HG02884 (cell line): ENCODE results near the gene PHKB.
"Not testable (repeated sequence)": the region's sequence is repeated elsewhere in the genome, so short reads cannot be mapped to it uniquely, and the experiment has no call there.

Experiments
- ATAC-seq: cut with Tn5 transposase; IDR thresholded peaks from one replicate; pipeline ENCODE4 v1.9.1; 2021; ENCODE audit warnings: mild to moderate bottlenecking, moderate library complexity; ENCODE audit not compliant: unreplicated experiment

PHKB gene

DNA sequence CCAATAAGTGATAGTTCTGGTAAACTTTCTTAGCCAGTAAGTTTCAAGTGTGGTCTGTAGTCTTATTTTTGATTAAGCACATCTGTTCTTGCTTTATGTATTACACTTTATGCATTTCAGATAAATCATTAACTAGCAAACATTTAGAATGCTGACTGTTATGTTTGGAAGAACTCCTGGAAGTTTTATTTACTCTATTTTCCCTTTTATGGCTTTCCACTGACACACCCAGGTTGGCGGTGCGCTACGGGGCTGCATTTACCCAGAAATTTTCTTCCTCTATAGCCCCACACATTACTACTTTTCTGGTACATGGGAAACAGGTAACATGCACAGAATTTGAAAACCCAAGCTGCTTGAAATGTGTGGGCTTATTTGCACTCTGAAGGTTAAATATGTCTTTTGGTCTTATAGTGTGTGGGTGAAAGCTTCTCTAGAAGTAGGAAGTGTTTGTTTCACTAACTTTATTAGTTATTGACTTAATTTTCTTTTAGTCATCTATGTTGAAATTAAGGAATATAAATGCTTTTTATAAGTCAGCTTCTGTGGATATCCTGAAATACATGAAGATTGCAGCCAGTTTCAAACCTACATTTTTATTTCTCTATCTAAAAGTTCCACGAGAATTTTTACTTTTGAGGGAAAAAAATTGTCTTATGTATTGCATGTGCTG, 203.7 kb downstream of the PHKB start:
- ATAC-seq, result no peak

DNA sequence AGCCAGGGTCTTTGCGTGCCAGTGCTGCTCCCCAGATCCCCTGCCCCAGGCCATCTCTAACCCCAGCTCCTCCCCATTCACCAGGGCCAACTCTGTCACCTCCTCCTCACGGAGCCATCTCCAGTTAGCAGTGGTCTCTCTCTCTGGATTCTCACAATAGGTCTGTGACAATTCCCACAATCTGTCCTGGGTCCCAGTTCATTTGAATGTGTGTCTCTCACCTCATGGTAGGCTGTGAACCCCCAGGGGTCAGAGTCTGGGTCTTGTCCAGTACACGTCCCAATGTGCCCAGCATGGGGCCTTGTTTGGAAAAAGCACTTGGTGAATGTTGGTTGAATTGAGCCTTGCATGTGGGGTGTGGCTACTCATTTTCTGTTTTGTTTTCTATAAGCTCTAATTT, 205.3 kb downstream of the PHKB start:
- ATAC-seq, result no peak

DNA sequence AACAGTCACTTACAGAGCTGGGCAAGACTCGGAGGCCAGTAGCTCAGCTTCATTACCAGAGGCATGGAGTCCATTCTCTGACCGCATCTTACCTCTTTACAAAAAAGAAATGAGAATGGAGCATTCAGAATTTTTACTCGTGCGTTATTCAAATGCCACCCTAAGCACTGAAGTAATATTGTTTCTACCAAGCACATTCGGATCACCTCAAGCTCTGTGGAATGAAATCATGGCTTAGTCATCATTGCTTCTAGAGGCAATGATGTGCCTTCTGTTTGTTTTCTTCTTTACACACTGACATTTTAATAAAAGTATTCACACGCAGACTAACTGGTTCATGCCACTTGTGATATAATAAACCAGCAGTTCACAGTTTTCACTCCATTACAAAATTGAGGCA, 206.8 kb downstream of the PHKB start:
- ATAC-seq, result no peak

DNA sequence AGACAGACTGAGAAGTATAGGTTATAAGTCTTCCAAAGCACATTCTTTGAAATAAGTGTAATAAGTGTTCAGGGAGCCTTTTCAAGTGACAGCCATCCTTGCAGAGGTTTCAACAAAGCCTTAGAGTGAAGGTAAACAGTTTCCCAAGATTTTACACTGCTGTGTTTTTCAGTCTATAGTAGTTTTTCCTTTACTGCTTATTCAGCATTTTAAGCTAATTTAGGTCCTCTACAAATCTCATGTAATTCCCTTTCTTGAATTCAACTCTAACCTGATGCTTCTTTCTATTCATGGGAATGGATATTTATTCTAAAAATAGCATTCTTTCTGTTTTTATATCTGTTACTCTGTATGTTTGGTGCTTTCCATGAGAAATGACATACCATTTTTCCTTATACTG, 211.3 kb downstream of the PHKB start:
- no peak for ATAC-seq

DNA sequence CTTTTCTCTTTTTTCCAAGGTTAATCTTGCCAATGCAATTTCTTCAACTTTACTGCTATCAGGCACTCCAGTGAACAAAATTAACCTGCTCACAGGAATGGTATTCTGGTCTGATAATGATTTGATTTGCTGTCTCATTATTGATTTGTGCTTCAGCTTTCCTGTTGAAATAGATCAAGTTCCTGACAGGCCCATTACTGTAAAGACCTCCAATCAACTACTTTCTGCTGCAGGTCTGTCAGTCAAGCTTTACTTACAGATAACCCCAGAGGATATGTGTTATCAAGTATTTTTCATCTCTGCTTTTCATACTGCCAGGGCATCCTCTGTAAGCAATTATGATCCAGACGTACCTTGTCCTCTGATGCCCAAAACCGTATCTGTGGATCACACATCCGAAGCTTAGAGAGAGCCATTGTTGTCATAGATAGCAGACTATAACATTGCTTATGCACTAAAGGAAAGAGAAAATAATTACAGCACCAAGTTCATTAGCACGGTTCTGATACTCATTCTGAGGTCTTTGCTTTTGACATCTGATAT, 215.6 kb downstream of the PHKB start:
- no peak for ATAC-seq

DNA sequence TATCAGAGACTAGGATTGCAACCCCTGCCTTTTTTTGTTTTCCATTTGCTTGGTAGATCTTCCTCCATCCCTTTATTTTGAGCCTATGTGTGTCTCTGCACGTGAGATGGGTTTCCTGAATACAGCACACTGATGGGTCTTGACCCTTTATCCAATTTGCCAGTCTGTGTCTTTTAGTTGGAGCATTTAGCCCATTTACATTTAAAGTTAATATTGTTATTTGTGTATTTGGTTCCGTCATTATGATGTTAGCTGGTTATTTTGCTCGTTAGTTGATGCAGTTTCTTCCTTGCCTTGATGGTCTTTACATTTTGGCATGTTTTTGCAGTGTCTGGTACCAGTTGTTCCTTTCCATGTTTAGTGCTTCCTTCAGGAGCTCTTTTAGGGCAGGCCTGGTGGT, 220.4 kb downstream of the PHKB start:
- not testable (repeated sequence) for ATAC-seq

DNA sequence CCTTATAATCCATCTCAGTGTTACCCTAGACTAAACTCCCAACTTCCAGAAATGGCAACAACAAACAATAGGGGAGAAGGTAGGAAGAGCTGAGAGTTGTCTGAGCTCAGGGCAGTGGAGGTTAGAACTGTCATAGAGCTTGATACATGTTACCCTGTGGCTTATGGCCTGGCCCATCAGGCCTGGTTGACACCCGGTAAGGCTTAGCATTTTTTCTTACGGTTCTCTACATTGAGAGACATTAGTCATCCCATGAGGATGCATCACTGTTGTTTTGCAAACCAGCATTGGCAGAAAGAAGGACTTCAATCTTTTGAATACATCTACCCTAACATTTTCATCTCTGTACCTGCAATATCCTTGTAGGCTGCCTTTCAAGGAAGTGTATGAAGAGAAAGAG, 226.6 kb downstream of the PHKB start:
- no peak for ATAC-seq

DNA sequence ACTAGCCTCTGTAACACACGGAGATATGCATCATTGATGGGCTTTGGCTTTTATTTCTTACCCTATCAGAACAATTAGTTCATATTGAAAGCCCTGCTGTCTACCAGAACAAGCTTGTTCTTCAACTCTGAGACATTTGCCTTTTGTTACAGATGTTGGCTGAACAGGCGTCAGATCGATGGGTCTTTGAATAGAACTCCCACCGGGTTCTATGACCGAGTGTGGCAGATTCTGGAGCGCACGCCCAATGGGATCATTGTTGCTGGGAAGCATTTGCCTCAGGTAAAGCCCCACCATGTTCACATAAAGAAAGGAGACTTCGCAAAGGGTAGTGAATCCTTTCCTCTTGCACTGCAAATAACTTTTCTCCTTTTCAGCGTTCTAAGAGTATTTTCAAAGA, 232.1 kb downstream of the PHKB start:
- no peak for ATAC-seq

DNA sequence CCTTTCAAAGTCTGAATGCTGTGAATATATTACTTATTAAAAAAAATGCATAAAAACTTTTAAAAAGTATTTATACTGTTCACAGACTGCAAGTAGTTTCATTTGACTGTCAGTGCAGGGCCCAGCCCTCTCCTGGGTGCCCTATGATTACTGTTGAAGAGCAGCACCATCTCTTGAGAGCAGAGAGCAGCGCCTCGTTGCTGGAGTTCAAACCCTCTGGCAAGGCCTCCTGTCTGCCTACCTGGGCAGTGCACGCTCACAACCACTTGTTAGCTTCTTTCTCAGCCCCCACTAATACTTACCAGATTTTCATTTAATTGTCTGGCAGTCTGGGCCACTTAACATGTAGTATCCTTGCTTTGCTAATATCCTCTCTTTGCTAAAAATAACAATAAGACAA, 233.4 kb downstream of the PHKB start:
- no peak for ATAC-seq

DNA sequence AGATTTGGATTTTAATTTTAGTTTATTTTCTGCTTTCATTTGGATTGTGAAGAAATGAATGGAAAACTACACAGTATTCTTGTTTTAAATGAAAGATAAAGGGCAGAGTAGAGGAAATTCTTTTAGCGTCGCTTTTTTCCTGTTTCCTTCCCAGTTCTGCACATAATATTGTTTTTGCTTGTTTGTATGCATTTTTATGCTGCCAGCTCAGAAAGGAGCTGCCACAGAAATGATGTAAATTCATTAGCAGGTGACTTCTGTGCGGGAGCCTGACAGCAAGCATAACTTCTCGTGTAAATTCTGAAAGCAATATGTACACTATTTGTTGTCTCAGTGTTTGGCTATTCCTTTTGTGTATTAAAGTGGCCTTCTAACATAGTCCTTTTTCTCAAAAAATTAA, 234.6 kb downstream of the PHKB start:
- no peak for ATAC-seq

DNA sequence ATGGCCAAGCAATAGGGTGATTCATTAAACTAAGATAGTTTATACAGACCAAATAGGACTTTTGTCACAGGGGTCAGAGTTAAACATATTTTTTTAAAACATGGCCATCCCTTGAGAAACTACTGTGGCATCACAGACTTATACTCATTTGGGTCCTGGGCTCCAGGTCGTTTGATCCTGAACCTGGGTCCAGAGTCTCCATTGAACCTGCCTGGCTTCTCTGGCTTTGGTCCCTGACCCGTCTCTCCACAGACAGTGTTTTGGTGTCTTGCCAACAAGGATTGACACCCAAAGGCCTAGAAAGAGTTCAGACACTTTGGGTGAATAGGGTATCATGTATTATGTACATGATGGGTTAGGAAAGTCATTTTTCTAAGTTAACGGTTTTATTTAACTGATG, 236.7 kb downstream of the PHKB start:
- ATAC-seq, result no peak

DNA sequence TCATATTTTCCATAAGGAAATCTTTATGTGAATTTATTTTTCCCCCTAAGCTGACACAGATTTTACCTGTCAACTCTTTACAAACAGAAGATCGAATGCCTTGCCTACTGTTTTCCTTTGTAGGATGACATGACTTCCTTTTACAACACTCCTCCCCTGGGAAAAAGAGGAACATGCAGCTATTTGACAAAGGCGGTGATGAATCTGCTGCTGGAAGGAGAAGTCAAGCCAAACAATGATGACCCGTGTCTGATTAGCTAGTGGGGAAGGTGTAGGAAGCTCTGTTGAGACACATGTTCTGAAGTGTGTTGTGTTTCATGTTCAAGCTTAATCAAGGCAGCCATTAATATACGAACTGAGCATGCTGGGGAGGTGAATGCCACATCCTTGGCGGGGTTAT, 238.0 kb downstream of the PHKB start:
- ATAC-seq, result no peak

DNA sequence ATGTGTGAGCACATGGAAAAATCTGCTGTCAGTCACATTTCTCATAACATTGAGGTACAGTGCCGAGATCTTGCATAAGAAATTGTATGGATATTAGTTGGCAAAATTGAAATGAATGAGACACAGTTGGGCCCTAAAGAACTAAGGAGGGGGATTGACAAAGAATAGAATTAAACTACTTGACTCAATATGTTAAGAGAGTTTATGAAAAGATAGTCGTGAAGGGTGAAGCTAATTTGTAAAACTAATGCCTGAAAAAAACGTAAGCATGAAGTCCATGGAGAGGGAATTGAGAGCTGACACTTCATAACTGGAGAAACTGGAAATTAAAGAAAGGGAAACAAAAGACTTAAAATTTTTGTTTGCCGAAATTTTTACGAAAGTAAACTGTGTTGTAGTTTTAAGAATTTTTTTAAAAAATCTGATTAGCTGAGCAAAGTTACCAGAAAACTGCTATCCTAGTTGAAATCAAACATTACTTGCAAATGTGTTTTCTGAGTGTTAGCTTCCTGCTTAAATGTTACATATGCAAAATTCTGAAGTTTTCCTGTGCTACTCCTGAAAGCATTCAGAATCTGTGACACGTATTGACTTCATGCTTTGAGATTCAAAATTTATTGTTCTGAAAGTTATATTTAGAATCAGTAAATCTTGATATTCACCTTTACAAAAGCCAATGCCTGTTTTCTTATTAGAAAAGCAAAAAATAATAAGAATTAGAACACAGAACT, 239.9 kb downstream of the PHKB start:
- ATAC-seq, result no peak

DNA sequence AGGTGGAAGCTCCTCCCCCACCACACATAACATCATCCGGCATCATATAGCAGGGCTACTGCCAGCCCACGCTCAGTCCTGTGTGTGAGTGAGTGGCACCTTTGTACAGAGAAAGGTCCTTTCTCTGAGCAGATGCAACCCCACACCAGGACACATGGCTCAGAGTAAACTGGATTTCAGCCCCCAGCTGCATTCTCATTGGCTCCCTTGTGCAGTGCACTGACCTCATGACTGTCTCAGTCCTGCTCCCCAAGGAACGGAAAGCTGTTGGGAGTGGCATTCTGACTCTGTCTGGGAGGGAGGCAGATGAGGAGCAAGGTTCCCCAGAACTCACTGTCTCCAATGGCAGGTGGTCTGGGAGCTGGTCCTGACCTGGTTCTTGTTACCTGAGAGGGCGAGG, 244.1 kb downstream of the PHKB start:
- ATAC-seq, result no peak

DNA sequence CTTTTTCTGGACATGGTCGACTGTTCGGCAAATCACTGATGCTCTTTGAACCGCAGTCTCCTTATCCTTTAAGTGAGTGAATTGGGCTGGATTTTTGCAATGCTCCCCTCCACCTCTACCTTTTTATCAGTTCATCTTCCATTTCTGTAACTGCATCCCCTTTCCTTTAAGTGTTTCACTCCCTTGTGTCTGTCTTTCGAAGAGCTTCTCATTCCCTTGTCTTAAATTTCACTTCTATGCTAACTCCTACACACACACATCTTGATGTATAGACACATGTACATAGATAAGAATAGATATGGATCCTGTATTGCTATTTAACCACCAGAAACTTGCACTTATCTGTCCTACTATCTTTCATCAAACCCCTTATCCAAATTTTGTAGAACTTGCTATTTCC, 250.7 kb downstream of the PHKB start:
- ATAC-seq, result no peak

DNA sequence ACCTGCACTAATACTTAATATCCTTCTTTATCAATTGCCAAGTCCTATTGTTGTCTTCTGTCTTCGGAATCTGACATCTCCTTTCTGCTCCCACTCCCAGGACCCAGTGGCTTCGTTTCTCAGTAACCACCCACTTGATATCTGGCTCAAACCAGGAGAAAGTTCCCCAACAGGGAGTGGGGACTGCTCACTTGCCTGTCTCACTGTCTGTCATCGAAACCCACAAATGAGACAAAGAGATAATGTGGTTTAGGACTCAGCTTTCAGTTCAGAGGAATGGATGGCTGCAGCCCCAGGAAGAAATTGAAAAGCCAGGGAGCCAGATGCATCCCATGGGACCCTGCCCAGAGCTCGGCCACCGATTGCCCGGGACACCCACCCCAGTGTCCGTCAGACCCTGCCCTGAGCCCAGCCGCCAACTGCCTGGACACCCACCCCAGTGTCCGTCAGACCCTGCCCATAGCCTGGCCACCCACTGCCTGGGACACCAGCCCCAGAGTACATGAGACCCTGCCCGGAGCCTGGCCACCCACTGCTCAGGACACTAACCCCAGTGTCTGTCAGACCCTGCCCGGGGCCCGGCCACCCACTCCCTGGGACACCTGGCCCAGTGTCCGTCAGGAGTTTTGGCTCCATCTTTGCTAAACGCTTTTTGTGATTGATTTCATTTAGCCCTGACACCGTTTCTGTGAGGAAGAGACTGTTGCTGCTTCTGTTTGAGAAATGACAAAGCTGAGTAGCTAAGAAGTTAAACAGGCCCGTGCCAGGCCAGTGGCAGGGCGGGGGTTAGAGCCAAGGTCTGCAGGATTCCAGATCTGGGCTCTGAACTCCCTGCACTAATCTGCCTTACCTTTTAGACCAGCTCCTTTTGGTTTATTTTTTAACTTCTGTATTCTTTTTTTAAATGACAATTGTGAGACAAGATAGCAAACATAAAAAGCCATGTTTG, 251.4 kb downstream of the PHKB start:
- no peak for ATAC-seq

DNA sequence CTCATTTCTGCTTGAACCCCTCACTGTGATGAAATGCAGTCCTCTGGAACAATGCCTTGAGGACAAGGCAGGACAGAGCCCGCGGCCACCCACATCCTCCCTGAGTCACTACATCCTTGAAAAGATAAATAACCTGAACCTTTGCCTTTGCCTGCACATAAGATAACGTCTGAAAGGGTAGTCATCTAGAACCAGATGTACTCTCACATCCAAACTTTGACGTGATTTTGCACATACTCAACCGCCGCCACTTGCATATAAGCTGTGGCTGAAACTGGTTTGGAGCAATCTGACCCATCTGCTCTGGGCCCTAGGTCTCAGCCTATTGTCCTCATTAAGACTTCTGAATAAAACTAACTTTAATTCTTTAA, 252.1 kb downstream of the PHKB start:
- ATAC-seq, result peak; percentile 74

DNA sequence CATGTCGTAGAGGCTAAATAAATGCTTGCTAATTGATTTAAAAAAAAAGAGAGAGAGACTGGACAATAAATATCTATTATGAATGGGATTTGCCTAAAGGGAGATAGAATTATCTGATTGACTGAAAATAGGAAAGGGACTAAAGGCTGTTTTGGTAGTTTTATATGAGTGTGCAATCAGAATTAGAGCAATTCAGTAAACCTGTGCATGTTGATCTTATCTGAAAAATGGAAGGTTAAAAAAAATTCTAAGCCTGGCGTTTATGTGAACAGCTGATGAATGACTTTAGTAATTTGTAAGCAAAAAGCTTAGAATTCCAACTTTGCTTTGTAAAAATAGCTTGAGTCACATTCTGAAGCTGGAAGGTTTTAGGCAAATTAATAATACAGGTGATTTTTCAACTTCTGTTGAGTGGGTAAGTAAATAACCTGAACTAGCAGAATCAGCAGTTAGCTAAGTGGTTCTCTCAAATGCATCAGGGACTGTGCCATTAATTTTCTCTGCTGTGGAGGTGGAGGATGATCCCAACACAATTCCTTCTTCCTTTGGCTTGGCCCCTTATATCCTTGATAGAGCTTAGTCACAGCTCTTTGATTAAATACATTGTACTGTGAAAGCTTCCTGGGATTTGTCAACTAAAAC, 254.4 kb downstream of the PHKB start:
- ATAC-seq, result no peak

DNA sequence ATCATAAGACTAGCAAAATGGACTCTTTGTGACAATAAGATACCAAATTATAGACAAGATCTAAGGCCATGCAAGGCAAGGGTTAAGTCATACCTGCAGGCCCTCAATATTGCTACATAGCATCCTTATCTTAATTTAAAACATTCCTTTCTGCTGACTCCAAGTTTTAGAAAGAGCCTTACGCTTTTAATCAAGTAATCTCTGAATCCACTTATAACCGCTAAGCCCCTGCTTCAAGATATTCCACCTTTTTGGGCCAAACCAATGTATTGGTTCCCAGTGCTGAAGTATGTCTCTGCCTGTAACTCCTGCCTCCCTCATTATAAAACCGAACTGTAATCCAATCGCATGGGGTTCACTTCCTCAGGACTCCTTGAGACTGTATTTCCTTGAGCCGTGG, 255.4 kb downstream of the PHKB start:
- ATAC-seq, result no peak

DNA sequence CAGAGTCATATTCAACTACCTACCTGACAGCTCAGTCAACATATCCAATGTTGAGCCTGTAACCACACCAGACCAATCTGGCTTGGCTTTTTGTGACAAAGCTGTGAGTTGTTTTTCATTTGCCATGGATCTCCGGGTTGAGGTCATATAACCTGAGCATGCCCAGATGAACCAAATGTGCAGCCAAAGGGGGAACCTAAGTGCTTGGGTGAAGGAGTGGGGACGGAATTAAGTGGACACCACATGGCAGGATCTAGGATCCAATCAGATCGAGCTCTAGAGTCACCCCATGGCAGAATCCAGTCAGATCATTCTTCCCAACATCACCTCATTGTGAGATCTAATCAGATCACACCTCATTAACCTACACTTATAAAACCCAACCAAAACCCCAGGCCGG, 258.6 kb downstream of the PHKB start:
- ATAC-seq, result no peak

DNA sequence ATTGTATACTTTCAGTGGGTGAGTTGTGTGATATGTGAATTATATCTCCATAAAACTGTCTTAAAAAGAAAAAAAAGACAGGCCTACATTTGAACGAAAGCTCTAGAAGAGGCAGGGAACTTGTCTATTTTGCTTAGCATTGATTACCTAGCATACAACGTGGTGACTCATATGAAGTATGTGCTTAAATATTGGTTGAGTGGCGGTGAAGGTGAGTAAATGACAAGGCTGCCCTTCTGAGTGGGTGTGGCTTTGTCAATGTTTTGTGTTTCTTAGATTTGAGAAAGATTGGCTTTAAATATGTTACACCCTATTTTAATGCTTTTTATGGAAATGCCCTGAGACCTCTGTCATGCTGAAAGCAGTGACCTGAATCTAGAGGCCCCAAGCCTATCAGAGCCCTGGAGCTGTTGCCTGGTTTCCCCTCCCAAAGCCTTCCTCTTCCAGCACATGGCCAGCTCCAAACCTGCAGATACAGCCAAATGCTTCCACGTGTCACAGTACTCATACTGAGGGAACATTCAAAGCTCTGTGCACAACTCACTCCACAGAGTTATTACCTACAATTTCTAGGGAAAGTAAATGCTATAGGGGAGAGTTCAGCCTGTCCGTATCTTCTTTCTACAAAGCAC, 260.0 kb downstream of the PHKB start:
- ATAC-seq, result no peak
